ENCODE results near the gene RGP1.

The RGP1 gene

GRCh38 chr9:35748858-35749514, at the start of gene RGP1, which contains the start of gene GBA2:
RGP1 (plus strand) TSS chr9:35749287; CDS start chr9:35749756, 469 bp downstream.
GBA2 (minus strand) TSS chr9:35749228; CDS start chr9:35748704, 524 bp downstream.
- no peak for DNase-seq (ENCODE audit: low read depth, low spot score)

GRCh38 chr9:35700031-35700430, 49.1 kb upstream of the RGP1 start:
- no peak for DNase-seq (ENCODE audit: low read depth, low spot score)

- DNase-seq (ENCODE audit: low read depth, low spot score), result no peak
These were observed 48.1 kb upstream of the RGP1 start for GRCh38 chr9:35700942-35701341.

- DNase-seq (ENCODE audit: low read depth, low spot score), result no peak
These were observed 46.4 kb upstream of the RGP1 start for GRCh38 chr9:35702696-35703095.

- DNase-seq (ENCODE audit: low read depth, low spot score), result no peak
These were observed 45.0 kb upstream of the RGP1 start for GRCh38 chr9:35703906-35704672.

- no peak for DNase-seq (ENCODE audit: low read depth, low spot score)
These were observed 43.7 kb upstream of the RGP1 start for GRCh38 chr9:35705372-35705771.

GRCh38 chr9:35705836-35706430, 43.2 kb upstream of the RGP1 start:
- no peak for DNase-seq (ENCODE audit: low read depth, low spot score)

- no peak for DNase-seq (ENCODE audit: low read depth, low spot score)
These were observed 42.1 kb upstream of the RGP1 start for GRCh38 chr9:35706951-35707350.

- DNase-seq (ENCODE audit: low read depth, low spot score), result no peak
These were observed 40.9 kb upstream of the RGP1 start for GRCh38 chr9:35708146-35708545.

GRCh38 chr9:35710818-35711500, 38.1 kb upstream of the RGP1 start:
- DNase-seq (ENCODE audit: low read depth, low spot score), result no peak

GRCh38 chr9:35711501-35712428, 37.3 kb upstream of the RGP1 start:
- no peak for DNase-seq (ENCODE audit: low read depth, low spot score)

GRCh38 chr9:35712762-35713400, 36.2 kb upstream of the RGP1 start:
- no peak for DNase-seq (ENCODE audit: low read depth, low spot score)

GRCh38 chr9:35713578-35713977, 35.5 kb upstream of the RGP1 start:
- DNase-seq (ENCODE audit: low read depth, low spot score), result no peak

- DNase-seq (ENCODE audit: low read depth, low spot score), result no peak
These were observed 35.0 kb upstream of the RGP1 start for GRCh38 chr9:35714123-35714522.

GRCh38 chr9:35714579-35715252, 34.4 kb upstream of the RGP1 start:
- DNase-seq (ENCODE audit: low read depth, low spot score), result no peak

- DNase-seq (ENCODE audit: low read depth, low spot score), result no peak
These were observed 32.9 kb upstream of the RGP1 start for GRCh38 chr9:35716230-35716629.

- no peak for DNase-seq (ENCODE audit: low read depth, low spot score)
These were observed 31.8 kb upstream of the RGP1 start for GRCh38 chr9:35717132-35717870.

GRCh38 chr9:35718721-35719511, 30.2 kb upstream of the RGP1 start:
- no peak for DNase-seq (ENCODE audit: low read depth, low spot score)

All from brain pericyte (primary cell).